ENCODE data around the gene PSPC1.

Gene PSPC1

GRCh38 chr13:19685034-19685433, 97.7 kb downstream of the PSPC1 start:
- no peak for TF ChIP-seq ESRRG (CRISPR knock-in tag; IDR thresholded peaks at IDR 0.05)
- no peak for TF ChIP-seq ZFP30 (CRISPR knock-in tag; IDR thresholded peaks at IDR 0.05)
- no peak for TF ChIP-seq BACH2 (CRISPR knock-in tag; IDR thresholded peaks at IDR 0.05; ENCODE audit: borderline replicate concordance)
- no peak for TF ChIP-seq ZNF70 (CRISPR knock-in tag; IDR thresholded peaks at IDR 0.05)
- no peak for TF ChIP-seq ISL1 (CRISPR knock-in tag; IDR thresholded peaks at IDR 0.05)
- TF ChIP-seq OSR1 (CRISPR knock-in tag; IDR thresholded peaks at IDR 0.05), result no peak
- TF ChIP-seq, protein P1, sequence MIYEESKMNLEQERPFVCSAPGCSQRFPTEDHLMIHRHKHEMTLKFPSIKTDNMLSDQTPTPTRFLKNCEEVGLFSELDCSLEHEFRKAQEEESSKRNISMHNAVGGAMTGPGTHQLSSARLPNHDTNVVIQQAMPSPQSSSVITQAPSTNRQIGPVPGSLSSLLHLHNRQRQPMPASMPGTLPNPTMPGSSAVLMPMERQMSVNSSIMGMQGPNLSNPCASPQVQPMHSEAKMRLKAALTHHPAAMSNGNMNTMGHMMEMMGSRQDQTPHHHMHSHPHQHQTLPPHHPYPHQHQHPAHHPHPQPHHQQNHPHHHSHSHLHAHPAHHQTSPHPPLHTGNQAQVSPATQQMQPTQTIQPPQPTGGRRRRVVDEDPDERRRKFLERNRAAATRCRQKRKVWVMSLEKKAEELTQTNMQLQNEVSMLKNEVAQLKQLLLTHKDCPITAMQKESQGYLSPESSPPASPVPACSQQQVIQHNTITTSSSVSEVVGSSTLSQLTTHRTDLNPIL (CRISPR knock-in tag; IDR thresholded peaks at IDR 0.05; ENCODE audit: low read depth), result no peak
- no peak for TF ChIP-seq ZNF8 (CRISPR knock-in tag; IDR thresholded peaks at IDR 0.05)
- no peak for TF ChIP-seq TSHZ2 (CRISPR knock-in tag; IDR thresholded peaks at IDR 0.05)
- no peak for TF ChIP-seq RARB (CRISPR knock-in tag; IDR thresholded peaks at IDR 0.05)
- TF ChIP-seq, protein P2, sequence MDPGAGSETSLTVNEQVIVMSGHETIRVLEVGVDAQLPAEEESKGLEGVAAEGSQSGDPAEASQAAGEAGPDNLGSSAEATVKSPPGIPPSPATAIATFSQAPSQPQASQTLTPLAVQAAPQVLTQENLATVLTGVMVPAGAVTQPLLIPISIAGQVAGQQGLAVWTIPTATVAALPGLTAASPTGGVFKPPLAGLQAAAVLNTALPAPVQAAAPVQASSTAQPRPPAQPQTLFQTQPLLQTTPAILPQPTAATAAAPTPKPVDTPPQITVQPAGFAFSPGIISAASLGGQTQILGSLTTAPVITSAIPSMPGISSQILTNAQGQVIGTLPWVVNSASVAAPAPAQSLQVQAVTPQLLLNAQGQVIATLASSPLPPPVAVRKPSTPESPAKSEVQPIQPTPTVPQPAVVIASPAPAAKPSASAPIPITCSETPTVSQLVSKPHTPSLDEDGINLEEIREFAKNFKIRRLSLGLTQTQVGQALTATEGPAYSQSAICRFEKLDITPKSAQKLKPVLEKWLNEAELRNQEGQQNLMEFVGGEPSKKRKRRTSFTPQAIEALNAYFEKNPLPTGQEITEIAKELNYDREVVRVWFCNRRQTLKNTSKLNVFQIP (CRISPR knock-in tag; IDR thresholded peaks at IDR 0.05; ENCODE audit: borderline replicate concordance, low read depth), result no peak
- TF ChIP-seq TOX (CRISPR knock-in tag; IDR thresholded peaks at IDR 0.05; ENCODE audit: borderline replicate concordance), result no peak
- no peak for TF ChIP-seq ZNF565 (CRISPR knock-in tag; conservative IDR thresholded peaks at IDR 0.05; ENCODE audit: low read depth)
- TF ChIP-seq CSRNP3 (CRISPR knock-in tag; IDR thresholded peaks at IDR 0.05), result no peak
- TF ChIP-seq TCF4 (CRISPR knock-in tag; IDR thresholded peaks at IDR 0.05; ENCODE audit: borderline replicate concordance), result no peak
- TF ChIP-seq ARNTL (CRISPR knock-in tag; IDR thresholded peaks at IDR 0.05; ENCODE audit: borderline replicate concordance, low read depth), result no peak
- TF ChIP-seq SNAI2 (CRISPR knock-in tag; IDR thresholded peaks at IDR 0.05), result no peak
- TF ChIP-seq ZFP3 (CRISPR knock-in tag; IDR thresholded peaks at IDR 0.05), result no peak
- TF ChIP-seq PPARA (CRISPR knock-in tag; IDR thresholded peaks at IDR 0.05; ENCODE audit: borderline replicate concordance), result no peak
- no peak for TF ChIP-seq GLIS3 (CRISPR knock-in tag; IDR thresholded peaks at IDR 0.05)
- ATAC-seq, result no peak; the same call in 2 of the 3 replicates

- ATAC-seq, result no peak
- TF ChIP-seq ZFP3 (CRISPR knock-in tag; IDR thresholded peaks at IDR 0.05), result no peak
- no peak for TF ChIP-seq TSHZ2 (CRISPR knock-in tag; IDR thresholded peaks at IDR 0.05)
- TF ChIP-seq ZNF565 (CRISPR knock-in tag; conservative IDR thresholded peaks at IDR 0.05; ENCODE audit: low read depth), result no peak
- TF ChIP-seq, protein P2 (CRISPR knock-in tag; IDR thresholded peaks at IDR 0.05; ENCODE audit: borderline replicate concordance, low read depth), result no peak
- TF ChIP-seq, protein P3, sequence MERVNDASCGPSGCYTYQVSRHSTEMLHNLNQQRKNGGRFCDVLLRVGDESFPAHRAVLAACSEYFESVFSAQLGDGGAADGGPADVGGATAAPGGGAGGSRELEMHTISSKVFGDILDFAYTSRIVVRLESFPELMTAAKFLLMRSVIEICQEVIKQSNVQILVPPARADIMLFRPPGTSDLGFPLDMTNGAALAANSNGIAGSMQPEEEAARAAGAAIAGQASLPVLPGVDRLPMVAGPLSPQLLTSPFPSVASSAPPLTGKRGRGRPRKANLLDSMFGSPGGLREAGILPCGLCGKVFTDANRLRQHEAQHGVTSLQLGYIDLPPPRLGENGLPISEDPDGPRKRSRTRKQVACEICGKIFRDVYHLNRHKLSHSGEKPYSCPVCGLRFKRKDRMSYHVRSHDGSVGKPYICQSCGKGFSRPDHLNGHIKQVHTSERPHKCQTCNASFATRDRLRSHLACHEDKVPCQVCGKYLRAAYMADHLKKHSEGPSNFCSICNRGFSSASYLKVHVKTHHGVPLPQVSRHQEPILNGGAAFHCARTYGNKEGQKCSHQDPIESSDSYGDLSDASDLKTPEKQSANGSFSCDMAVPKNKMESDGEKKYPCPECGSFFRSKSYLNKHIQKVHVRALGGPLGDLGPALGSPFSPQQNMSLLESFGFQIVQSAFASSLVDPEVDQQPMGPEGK (CRISPR knock-in tag; IDR thresholded peaks at IDR 0.05; ENCODE audit: borderline replicate concordance), result no peak
- TF ChIP-seq SNAI2 (CRISPR knock-in tag; IDR thresholded peaks at IDR 0.05), result no peak
- TF ChIP-seq ESRRG (CRISPR knock-in tag; IDR thresholded peaks at IDR 0.05), result no peak
- no peak for TF ChIP-seq ZNF8 (CRISPR knock-in tag; IDR thresholded peaks at IDR 0.05)
- TF ChIP-seq, protein P1 (CRISPR knock-in tag; IDR thresholded peaks at IDR 0.05; ENCODE audit: low read depth), result no peak
- no peak for TF ChIP-seq TCF4 (CRISPR knock-in tag; IDR thresholded peaks at IDR 0.05; ENCODE audit: borderline replicate concordance)
- TF ChIP-seq CSDC2 (CRISPR knock-in tag; IDR thresholded peaks at IDR 0.05), result no peak
- no peak for TF ChIP-seq OSR1 (CRISPR knock-in tag; IDR thresholded peaks at IDR 0.05)
- TF ChIP-seq CSRNP3 (CRISPR knock-in tag; IDR thresholded peaks at IDR 0.05), result no peak
- TF ChIP-seq BACH2 (CRISPR knock-in tag; IDR thresholded peaks at IDR 0.05; ENCODE audit: borderline replicate concordance), result no peak
Measured at GRCh38 chr13:19681517-19681916, 101.2 kb downstream of the PSPC1 start.

Data from SK-N-SH treated with all-trans-retinoic acid at 6 μM for 48 hours (cell line).